NCI-H1930 (cell line): ENCODE results near the gene RBFA.

Experiments
- DNase-seq, 2 experiments: peaks; one replicate each; lab custom pipeline; 2025; lab: John Stamatoyannopoulos, UW

RBFA gene

GRCh38 chr18:80029690-80030089, 4.5 kb upstream of the RBFA start:
- no peak for DNase-seq

DNA sequence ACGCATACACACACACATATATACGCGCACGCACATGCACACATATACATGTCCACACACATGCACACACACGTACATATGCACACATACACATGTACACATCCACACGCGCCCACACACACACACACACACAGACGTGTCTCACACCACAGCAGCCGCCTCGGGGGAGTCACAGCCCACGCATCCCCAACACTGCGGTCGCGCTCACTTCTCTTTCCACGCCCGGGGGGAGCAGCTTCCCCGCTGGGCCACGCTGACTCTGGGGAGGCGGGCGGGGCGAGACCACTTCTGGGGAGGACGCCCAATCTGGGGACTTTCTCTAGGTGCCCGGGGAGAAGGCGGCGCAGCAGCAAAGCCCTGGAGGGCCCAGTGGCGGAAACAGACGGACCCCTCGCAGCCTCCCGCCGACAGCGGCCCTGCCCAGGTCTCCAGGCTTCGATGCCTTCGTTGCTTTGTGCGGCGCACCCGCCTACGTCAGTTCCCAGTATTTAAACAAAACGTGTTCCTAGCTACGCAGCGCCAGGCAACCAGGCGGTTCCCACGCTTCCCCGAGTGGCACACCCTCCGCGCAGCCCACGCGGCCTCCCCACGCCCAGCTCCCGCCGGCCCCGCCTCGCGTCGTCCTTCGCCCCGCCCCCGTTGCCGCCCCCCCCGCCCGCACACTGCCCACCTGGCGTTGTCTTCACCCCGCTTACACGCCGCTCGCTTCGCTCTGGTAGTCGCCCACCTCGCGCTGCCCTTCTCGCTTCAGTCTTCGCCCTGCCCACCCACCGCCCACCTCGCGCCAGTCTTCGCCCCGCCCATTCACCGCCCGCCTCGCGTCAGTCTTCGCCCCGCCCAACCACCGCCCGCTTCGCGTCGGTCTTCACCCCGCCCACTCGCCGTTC, 810 bp upstream of the RBFA start:
- DNase-seq: no peak

DNA sequence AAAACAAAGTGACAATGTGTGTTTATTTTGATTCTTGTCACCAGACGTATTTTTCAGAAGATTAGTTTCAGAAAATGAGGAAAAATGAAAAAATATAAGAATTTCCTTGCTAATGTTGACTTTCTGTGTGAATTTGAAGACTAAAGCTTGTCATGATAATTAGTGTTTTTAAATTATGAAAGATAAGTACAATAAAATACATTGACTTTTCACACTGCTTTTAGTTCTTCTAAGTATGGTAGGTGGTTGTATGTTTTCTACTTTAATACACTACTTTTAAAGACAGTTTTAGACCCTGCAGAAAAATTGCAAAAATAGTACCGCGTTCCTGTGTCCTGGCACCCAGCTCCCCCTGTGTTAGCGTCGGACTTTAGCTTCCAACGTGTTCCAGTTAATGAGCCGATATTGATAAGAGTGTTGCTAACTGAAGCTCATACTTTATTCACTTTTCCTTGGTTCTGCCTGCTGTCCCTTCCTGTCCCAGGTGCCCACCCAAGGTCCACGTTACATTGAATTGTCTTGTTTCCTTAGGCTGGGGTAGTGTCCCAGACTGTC, 695 bp downstream of the RBFA start:
- no peak for DNase-seq

DNA sequence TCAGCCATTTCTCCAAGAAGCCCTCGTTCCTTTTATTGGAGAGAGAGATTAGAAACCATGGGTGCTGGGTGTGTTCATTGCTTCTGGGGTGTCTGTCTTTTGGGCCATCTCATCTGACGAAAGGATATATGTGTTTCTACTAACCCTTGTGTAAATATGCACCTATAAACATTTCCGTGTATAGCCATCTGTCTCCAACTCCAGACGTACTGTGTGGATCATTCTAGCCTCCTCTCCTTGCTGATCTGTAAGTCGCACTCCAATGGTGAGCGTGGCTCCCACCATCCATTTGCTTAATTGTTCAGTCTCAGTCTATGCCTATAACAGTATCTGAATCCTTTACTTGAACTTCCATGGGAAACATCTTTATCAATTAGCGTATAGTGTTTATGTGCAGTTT, 1.8 kb downstream of the RBFA start:
- DNase-seq: no peak

- DNase-seq: no peak
Measured at GRCh38 chr18:80037300-80037699, 3.1 kb downstream of the RBFA start.

- no peak for DNase-seq
Measured at GRCh38 chr18:80037869-80038630, 3.8 kb downstream of the RBFA start.

- no peak for DNase-seq
Measured at GRCh38 chr18:80040515-80040914, 6.3 kb downstream of the RBFA start.

DNA sequence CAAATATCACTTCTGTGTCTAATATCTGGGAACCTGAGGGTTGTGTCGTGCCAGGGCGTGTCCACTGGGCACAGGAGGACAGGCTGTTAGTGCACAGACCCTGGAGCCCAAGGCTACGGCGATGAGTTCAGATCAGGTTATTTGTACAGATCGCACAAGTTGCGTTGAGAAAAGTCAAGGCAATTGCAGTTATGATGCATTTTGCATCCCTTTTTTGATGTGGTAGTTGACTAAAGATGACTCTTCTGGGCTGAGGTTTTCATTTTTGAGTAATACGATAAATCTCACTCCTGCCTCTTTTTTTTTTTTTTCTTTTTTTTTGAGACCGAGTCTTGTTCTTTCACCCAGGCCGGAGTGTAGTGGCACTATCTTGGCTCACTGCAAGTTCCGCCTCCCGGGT, 7.2 kb downstream of the RBFA start:
- DNase-seq: no peak

DNA sequence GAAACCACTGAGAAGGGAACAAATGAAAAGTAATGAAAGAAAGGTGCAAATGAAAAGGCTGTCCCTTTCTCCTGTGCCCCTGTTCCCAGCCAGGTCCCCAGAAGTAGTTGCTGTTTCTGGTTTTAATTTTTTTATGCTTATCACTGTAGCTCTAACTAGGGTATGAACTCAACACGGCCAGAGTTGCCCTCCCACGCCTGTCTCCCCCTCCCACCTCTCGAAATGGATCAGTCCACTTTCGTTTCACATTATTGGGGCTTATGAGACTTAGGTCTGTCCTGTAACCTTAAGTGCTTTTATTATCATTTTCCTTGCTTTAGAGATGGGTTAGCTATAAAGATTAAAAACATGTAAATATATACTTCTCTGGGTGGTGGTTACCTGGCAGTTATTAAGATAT, 8.6 kb downstream of the RBFA start:
- no peak for DNase-seq

DNA sequence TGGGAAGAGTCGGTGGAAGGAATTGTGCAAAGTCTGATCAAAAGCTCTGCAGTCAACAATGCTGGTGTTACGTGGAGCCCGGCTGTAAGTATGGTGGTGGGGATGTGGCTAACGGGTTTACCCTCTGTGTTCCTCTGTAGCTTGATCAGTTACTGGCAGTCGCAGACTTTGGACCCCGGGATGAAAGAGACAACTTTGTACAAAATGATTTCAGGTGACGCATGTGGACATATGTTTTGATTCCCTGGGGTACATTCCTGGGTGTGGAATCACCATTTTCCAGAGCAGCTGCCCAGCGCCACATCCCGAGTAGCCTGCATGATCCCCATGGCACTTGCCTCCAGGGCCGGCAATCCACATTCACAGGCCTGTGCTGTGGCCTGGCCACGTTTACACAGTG, 9.8 kb downstream of the RBFA start:
- DNase-seq: no peak

- DNase-seq: no peak
Measured at GRCh38 chr18:80046011-80046410, 11.8 kb downstream of the RBFA start.

GRCh38 chr18:80046431-80046830, 12.2 kb downstream of the RBFA start:
- DNase-seq: no peak

DNA sequence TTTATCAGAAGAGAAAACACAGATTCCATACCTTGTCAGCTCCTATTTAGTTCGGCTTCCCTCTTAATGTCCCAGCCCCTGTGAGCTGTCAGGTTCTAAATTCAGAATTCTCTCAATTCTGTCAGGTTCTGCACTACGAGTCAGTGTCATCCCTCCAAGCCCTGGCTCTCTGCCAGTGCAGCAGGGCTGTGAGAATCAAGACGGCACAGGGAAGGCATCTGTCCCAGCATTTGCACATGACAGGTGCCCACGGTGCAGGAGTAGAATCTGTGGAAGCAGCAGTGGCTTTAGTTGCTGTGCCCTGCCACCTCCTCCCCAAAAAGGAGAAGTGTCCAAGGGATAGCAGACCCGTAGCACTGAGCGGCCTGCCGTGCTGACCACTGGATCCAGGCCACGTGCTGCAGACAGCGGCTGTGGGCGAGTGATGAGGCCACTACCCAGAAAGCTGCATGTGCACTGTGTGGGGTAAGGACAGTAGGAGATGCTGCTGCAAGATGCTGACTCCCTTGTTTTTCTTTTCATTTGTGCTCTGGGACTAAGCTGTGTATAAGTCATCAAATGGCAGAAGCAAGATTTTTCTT, 12.8 kb downstream of the RBFA start:
- no peak for DNase-seq

DNA sequence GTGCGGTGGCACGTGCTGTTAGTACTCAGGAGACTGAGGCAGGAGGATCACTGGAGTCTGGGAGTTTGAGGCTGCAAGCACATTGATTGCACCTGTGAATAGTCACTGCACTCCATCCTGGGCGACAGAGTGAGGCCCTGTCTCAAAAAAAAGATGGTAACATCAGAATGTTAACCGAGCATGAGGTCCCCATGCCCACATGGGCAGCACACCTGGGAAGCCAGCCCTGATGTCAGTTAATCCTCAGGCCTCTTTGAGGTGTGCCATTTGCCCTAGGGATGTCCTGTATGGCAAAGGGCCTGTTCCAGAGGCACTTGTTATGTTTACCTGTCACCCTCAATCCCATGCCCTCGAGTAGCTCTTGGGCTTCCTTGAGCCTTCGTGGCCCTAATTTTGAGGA, 16.6 kb downstream of the RBFA start:
- DNase-seq: no peak

DNA sequence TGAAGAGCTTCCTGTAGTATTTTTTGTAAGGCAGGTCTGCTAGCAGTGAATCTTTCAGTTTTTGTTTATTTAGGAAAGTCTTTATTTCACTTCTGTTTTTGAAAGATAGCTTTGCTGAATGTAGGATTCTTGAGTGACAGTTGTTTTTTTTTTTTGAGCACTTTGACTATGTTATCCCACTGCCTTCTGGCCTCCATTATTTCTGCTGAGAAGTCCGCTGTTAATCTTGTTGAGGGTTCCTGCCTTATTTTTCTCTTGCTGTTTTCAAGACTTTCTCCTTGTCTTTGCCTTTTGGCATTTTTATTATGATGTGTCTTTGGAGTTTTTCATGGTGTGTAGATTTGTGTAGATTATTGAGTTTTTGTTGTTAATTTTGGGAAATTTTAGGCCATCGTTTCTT, 21.9 kb downstream of the RBFA start:
- DNase-seq: no peak

DNA sequence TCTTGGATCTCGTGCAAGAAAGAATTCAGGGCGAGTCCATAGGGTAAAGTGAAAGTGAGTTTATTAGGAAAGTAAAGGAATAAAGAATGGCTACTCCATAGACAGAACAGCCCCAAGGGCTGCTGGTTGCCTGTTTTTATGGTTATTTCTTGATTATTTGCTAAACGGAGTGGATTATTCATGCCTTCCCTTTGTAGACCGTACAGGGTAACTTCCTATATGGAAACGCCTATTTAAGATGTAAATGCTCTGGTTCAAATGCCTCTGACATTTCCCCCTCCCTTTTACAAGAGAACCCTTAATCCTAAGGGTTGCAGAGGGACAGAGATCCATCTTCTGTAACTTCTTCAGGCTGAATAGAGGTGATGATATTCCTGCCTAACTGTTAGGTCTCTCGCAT, 25.7 kb downstream of the RBFA start:
- no peak for DNase-seq

DNA sequence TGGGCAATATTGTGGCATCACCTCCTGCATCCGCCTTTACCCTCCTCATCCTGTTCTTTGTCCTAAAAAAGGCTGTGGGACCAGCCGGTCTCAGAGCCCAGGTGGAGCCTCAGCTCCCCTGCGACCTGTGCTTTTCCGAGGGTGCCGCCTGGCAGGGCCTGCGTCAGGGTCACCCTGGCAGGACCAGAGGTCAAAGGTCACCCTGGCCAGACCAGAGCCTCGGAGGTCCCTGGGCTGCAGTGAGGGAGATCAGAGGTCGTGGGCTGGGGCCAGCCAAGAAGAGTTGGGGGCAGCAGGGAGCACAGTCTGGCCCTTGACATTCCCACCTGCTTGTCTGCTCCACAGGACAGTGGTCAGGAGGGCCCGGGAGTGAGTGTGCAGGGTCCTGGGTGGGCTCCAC, 31.5 kb downstream of the RBFA start:
- no peak for DNase-seq

DNA sequence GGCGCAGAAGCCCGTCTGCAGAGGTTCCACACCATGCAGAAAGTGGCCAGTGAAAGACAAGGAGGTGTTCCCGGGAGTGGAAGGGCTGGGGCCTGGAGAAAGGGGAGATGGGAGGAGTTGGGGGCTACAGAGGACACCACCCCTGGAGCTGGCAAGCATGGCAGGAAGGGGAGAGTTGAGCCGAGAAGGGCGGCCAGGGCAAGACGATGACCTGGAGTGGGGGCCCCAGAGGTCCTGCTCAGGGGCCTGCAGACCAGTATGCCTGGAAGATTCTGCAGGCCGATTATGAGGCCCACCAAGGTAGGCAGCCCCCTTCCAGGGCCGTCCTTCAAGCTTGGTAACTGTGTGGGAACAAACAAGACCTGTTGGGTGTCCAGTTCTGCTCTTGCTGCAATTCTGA, 33.1 kb downstream of the RBFA start:
- no peak for DNase-seq

DNA sequence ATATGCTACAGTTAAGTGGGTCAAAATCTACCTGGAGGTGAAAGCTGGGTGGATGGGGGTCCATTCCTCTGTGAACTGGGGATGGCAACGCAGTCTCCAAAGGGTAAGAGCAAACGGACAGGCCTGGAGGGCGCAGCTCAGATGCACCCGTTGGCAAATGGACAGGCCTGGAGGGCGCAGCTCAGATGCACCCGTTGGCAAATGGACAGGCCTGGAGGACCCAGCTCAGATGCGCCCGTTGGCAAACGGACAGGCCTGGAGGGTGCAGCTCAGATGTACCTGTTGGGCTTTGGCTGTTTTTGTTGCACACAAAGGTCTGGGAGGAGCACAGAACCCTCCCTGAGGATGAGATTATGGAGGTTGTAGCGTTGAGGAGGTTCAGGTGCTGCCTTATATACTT, 33.7 kb downstream of the RBFA start:
- no peak for DNase-seq

- no peak for DNase-seq
Measured at GRCh38 chr18:80068571-80069272, 34.5 kb downstream of the RBFA start.

GRCh38 chr18:80070825-80071224, 36.6 kb downstream of the RBFA start:
- DNase-seq: no peak

- no peak for DNase-seq
Measured at GRCh38 chr18:80074183-80074582, 39.9 kb downstream of the RBFA start.
